KOPT-K1 (cell line): Measurements from ENCODE around the gene PRLR.

ENCODE experiments used
- H3K27ac ChIP-seq: fragments of 200-600 bp; sonication (generic); 2 replicates; pipeline ENCODE4 v1.5.1; 2016; ENCODE audit warnings: antibody characterized with exemption, mild to moderate bottlenecking, low read depth, low read length; ENCODE audit not compliant: poor library complexity, severe bottlenecking
- H3K36me3 ChIP-seq: fragments of 200-600 bp; sonication (generic); 2 replicates; pipeline ENCODE4 v1.5.1; 2017; ENCODE audit warnings: antibody characterized with exemption, mild to moderate bottlenecking, low read length, moderate library complexity; ENCODE audit not compliant: insufficient read depth
- H3K9me3 ChIP-seq: fragments of 200-600 bp; sonication (generic); 2 replicates; pipeline ENCODE4 v1.5.1; 2017; ENCODE audit warnings: antibody characterized with exemption, low read length, mild to moderate bottlenecking; ENCODE audit not compliant: insufficient read depth, poor library complexity, severe bottlenecking

PRLR gene

DNA sequence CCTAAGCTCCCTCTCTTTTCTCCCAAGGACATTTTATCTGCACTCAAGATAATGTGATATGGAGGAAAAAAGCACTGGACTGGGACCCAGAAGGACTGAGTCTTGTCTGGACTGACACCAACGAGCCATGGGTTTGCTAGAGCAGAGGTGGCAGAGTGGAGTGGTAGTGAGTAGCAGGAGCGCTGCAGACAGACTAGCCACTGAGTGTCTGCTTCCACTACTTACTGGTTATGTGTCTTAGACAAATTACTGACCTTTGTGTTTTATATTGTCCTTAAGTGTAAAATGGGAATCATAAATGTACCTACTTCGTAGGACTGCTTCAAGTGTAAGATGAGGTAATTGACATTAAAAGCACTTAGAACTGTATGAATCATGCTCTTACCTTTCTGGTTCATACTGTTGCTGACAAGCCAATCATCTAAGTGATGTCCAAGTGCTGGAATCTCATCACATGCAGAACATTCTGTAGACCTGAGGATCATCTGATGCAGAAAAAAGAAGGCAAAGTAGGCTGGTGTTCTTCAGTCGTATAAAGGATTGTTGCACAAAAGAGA lies 12.5 kb upstream of the PRLR start:
- Histone ChIP-seq H3K27ac (no peak overlapping the region), H3K36me3 (no peaks in the 10 kb centered on the region), H3K9me3 (no peaks in the 10 kb centered on the region)

DNA sequence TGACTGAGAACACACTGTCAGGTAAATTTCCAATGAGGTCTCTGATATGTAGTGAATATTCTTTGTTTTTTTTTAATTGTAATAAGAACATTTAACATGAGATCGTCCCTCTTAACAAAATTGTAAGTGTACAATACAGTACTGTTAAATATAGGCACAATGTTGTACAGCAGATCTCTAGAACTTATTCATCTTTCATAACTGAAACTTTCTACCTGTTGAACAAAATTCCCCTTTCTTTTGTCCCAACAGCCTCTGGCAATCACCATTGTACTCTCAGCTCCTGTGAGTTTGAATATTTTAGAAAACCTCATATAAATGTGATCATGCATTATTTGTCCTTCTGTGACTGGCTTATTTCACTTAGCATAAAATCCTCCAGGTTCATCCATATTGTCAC lies 10.6 kb upstream of the PRLR start:
- no peak overlapping the region for H3K27ac ChIP-seq

DNA sequence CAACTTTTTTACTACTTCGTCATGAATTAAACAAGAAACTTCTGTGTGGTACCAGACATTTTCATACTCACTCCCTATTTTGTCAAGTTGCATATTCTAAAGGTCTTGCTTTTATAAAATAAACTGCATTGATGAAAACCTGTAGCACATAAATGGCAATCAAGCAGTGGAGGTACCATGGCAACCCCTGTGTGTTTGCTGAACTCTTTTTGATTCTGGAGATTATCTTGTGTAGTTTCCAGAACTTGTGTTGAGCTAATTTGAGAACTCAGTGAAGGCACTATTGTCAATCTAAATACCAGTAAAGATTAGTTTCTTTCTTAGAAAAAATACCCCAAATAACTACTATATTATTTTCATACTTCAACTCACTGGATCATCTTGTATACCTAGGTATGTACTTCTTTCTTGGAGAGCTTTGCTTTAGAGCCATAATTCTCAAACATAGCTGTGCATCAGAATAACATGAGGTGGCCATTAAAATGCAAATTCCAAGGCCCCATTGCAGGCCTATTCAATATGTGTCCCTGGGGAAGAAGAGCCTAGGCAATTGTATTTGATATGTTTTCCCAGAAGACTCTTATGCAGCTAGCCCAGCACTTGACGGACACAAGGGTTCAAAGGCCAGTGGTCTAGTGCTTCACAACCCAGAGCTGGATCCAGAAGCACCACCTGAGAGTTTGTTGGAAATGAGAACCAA lies 9.8 kb upstream of the PRLR start:
- Histone ChIP-seq H3K36me3 (no peaks in the 10 kb centered on the region), H3K9me3 (no peaks in the 10 kb centered on the region), H3K27ac (no peak overlapping the region)

More for the DNA sequence above, 10.6 kb upstream of the PRLR start:
- H3K9me3 ChIP-seq = no peaks in the 10 kb centered on the region
- H3K36me3 ChIP-seq = no peaks in the 10 kb centered on the region

DNA sequence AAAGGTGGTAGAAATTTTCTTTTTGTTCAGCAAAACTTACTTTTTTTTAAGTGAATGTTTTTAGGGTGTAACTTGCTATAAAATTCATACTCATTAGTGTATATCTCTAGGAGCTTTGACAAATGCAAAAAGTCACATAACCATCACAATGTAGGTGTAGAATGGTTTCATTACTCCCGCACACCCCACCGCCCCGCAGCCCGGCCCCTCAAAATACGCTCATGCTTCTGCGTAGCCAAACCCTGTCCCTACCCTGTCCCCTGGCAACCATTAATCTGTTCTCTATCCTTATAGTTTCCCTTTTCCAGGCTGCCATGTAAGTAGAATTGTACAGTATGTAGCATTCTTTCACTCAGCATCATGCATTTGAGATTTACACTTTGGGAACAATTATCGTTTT lies 9.2 kb upstream of the PRLR start:
- no peaks in the 10 kb centered on the region for H3K36me3 ChIP-seq
- no peak overlapping the region for H3K27ac ChIP-seq
- no peaks in the 10 kb centered on the region for H3K9me3 ChIP-seq

DNA sequence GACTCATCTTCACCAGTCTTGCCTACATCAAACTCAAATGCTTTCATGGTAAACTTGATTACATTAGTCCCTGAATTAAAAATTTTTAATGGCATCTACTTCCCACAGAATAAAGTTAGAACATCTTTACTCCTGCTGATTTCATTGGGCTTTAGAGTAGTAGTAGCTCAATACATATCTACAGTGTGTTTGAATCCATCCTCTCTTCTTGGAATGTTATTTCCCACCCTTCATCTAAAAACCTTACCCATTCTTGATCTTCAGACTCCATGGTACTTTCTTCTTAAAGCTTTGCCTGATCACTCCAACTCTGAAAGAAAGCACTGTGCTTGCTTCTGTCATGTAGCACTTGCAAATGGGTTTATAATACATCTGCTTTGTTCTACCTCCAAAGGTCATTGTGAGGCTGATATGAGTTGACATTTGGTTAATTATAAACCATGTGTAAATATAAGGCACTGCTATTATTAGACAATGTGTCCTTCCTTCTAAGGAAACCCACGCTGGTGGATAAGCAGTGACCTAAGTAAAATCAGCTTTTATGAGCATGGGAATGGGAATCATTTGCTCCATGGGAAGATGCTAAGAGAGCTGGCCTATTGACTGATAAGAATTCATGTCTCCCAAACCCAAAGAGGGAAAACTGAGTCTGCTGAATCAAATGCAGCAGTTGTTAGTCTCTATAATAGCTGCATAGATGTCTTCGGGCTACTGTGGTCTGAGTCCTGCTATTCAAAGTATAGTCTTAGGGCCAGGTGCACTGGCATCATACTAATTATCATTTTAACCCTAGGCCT lies 7.5 kb upstream of the PRLR start:
- Histone ChIP-seq H3K9me3 (no peaks in the 10 kb centered on the region), H3K27ac (no peak overlapping the region)

DNA sequence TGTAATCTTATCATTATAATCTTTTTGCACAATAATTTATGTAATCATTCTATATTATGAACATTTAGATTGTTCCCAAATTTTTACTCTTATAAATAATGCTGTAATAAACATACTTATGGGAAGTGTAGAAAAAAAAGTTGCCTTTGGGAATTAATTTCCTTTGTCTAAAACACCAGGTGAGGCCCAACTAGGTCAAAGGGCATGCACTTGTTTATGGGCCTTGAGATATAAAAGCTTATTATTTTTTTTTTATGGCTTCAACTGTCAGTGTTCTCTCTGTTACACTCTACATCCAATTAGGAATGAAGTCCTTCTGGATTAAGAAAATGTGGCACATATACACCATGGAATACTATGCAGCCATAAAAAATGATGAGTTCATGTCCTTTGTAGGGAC lies 6.5 kb upstream of the PRLR start:
- H3K9me3 ChIP-seq = no peaks in the 10 kb centered on the region
- H3K27ac ChIP-seq = no peak overlapping the region
- no peaks in the 10 kb centered on the region for H3K36me3 ChIP-seq

More for the DNA sequence above, 7.5 kb upstream of the PRLR start:
- H3K36me3 ChIP-seq = no peaks in the 10 kb centered on the region

DNA sequence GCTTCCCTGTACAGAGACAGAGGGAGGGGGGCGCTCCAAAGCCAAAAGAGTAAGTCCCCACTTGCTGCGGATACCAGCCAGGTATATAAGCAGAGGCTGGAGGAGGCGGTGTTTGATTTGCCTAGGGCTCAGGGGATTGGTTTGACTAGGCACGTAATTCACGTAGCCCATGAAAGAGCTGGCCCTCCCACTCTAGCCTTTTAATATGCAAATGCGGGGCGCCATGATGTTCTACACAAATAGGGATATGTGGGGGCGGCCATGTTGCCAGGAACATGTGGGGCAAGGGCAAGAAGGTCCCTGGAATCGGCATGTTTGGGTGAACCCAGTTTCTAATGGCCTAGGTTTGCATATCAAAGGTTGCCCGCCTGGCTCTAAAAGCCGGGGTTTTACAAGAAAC lies 3.3 kb upstream of the PRLR start:
- Histone ChIP-seq H3K27ac (no peak overlapping the region), H3K36me3 (no peaks in the 10 kb centered on the region), H3K9me3 (no peaks in the 10 kb centered on the region)

DNA sequence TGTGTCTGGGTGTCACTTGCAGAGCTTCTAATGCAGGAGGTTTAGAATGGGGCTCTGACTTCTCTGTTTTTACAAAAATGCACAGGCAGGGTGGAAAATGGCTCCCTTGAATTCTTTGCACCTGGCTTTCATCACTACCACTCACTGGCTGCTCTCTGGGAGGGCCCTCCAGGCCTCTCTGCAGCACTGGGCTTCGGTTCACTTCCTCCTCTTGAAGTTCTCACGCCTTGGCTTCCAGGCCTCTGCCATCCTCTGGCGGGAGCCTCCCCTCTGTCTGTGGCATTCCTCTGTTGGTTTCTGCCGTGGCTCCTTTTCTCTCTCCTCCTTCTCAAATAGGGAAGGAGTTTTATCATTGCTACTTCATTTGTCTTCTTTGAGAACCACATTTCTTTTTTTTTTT lies 2.8 kb upstream of the PRLR start:
- H3K36me3 ChIP-seq = no peaks in the 10 kb centered on the region
- no peak overlapping the region for H3K27ac ChIP-seq

DNA sequence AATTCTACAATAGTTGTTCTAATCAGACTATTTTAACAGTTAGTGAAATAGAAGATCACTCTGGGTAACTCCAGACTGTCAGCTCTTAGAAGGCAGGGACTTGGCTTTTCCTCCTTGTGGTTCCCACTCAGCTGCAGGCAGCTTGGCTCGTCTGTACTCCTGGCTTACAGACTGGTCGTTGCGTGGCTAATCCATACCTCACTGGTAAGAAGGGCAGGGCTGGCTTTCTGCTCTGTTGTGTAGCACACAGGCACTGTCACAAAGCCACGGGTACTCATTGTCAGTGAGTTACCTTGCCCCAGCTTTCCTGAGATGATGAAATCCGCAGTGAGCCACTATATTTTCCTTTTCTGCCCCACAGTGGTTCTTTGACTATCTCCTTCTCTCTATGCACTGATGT lies 1.8 kb upstream of the PRLR start:
- H3K36me3 ChIP-seq = no peaks in the 10 kb centered on the region
- no peak overlapping the region for H3K27ac ChIP-seq
- H3K9me3 ChIP-seq = no peaks in the 10 kb centered on the region

More for the DNA sequence above, 2.8 kb upstream of the PRLR start:
- H3K9me3 ChIP-seq = no peaks in the 10 kb centered on the region

DNA sequence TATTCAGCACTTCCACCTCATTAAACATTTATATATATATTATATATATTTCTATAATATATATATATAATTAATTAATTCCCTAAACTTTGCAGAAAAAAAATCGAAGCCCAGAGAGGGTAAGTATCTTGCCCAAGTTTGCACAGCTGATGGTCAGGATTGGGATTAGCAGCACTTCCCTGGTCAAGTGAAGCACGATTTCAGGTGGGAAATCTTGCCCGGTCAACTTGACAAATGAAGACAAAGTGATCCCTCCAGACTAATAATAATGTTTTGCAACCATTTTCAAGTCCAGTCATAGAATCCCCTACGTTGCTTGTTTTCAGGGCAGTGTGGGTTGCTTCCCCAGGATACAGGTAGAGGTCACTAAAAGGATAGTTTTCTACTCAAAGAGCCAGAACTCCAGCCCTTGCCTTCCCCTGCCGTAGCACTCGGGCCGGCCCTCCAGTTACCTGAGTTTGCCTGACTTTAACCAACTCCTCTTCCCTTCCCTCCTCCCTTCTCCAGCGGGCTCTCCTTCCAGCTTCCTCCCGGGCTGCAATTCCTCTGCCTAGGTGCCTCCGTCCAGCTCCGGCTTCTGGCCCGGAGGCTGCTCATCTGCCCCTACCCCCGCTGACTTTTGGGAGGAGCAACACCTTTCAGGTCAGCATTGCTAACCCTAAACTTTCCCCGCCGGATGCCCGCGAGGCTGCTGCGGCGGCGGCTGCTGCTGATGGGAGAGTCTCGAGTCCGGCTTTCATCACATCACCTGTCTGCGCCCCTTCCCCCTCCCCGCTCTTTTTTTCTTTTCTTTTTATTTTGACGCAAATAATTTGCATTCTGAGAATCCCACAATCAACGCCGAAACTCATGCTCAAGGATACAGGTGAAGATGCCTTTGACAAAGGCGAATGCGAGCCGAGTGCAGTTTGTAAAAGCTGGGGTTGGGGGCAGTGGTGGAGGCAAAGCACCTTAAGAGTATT lies 930 bp downstream of the PRLR start:
- no peak overlapping the region for H3K27ac ChIP-seq
- no peaks in the 10 kb centered on the region for H3K36me3 ChIP-seq
- H3K9me3 ChIP-seq = no peaks in the 10 kb centered on the region

DNA sequence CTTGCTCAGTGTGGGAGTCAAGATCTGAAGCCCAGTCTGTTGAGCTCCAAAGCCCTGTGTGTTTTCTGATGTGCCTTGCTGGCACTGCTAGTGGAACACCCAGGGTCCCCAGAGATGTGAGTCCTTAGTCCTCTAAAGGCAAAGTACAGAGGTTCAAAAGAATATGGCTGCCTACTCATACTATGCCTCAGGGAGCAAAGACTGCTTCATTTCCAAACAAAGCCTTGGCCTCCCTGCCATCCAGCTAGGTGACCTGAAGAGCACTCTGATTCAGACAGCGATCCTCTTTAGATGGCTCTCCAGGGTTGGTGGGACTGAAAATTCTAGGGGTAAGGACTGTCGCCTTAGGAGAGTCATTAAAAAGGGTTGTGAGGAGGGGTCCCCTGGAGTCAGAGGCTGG lies 2.0 kb downstream of the PRLR start:
- Histone ChIP-seq H3K27ac (no peak overlapping the region), H3K9me3 (no peaks in the 10 kb centered on the region), H3K36me3 (no peaks in the 10 kb centered on the region)

DNA sequence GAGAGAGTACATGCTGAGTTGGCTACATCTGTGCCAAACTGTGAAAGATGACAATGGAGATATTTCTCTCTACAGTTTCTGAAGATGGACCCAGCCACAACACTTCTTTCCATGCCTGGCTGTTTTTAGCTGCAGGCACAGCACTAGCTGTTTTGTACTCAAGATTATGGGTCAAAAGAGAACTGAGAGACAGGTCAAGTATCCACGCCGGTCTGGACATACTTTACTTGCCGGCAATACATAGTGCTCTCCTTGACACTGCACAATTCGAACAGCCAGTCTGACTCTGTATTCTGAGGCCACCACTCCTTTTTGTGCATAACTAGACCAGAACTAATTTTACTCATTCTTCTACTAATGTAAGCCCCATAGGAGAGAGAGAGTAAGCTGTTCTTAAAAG lies 2.6 kb downstream of the PRLR start:
- Histone ChIP-seq H3K27ac (no peak overlapping the region), H3K36me3 (no peaks in the 10 kb centered on the region), H3K9me3 (no peaks in the 10 kb centered on the region)

DNA sequence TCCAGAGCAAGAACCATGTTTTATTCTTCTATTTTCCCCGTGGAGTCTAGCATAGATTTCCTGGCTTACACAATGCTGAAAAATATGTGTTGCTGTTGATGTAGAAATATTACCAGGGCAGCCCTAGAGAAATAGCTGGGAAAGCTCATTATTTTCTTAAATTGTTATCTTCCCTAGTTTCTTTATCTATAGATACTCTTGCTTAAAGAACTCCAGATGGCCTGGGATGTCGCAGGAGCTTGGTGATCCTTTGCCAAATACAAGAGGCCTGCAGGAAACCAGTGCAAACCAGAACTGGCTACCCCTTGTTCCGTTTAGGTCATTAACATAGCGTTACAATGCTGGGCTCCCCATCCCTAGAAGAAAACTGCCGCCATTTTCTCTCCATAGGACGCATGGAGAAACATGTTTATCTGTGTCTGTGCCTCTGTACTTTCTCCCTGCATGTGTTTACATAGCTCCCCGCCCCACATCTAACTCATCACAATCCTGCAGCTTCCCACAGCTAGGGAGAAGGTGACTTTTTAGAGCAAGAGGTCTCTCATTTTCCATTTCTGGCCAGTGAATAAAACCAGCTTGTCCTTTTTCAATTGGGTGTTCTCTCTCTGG lies 6.4 kb downstream of the PRLR start:
- Histone ChIP-seq H3K27ac (no peak overlapping the region), H3K9me3 (no peaks in the 10 kb centered on the region), H3K36me3 (no peaks in the 10 kb centered on the region)

DNA sequence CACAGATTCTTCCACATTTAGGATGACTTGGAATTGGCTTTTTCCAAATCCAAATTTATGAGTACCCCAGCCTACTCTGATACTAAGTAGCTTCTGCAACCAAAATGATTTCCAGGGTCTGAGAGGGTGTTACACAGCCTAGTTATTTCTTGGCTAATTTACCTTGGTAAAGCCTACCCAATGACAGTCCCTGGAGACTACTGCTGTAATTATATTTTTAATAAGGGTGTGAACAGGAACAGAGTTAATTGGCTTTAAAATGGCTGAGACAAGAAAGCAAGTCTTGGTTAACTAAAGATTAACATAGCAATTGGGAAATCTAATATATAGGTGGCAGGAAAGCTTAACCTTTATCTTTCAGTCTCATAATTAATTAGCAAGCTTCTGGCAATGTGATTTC lies 9.3 kb downstream of the PRLR start:
- Histone ChIP-seq H3K36me3 (no peaks in the 10 kb centered on the region), H3K9me3 (no peaks in the 10 kb centered on the region), H3K27ac (no peak overlapping the region)
